Measurements from ENCODE around the gene TSPAN6. TPM values are rescaled to one million over a fixed set of nuclear protein-coding genes. Genes with fewer than 3 reads are reported as not detected.

Gene TSPAN6
- total and polyA plus RNA-seq, 2 of the 4 experiments (the other 2 are of a cell fraction), result 16.1 to 20.1 TPM

- Histone ChIP-seq H3K79me1 (ENCODE audit: low read depth in 1 of 2, low read length in 2 of 2) (no peaks in the 10 kb centered on the region), H2BK120ac (ENCODE audit: low read depth, low read length) (no peak overlapping the region), H3K9me1 (ENCODE audit: insufficient read depth, low read length) (no peaks in the 10 kb centered on the region), H2AK9ac (replicated peaks; ENCODE audit: low read depth, low read length, poor library complexity) (no peak overlapping the region), H4K20me1 (ENCODE audit: insufficient read depth, low read length) (no peaks in the 10 kb centered on the region), H4K8ac (ENCODE audit: low read depth in 2 of 2, low read length in 2 of 2) (no peak overlapping the region), H3K27me3 (ENCODE audit: control insufficient read depth, insufficient read depth, low read length) (no peaks in the 10 kb centered on the region; the same call in 1 of the 2 replicates), H3K9ac (ENCODE audit: low read depth, low read length) (no peak overlapping the region), H3K23ac (ENCODE audit: low read depth, low read length) (no peak overlapping the region), H2BK15ac (ENCODE audit: low read depth, low read length) (no peak overlapping the region), H3K4me2 (ENCODE audit: low read depth, low read length) (no peak overlapping the region), H3K18ac (ENCODE audit: low read depth, low read length) (no peak overlapping the region), H2BK20ac (ENCODE audit: low read depth, low read length) (no peak overlapping the region), H4K5ac (ENCODE audit: low read depth, low read length) (no peak overlapping the region), H2BK5ac (ENCODE audit: low read depth, low read length, poor library complexity, severe bottlenecking) (no peak overlapping the region), H3K27ac (ENCODE audit: insufficient read depth, low read length) (no peak overlapping the region), H2AFZ (replicated peaks; ENCODE audit: low read length, poor library complexity) (no peak overlapping the region), H4K91ac (ENCODE audit: insufficient read depth, low read depth, low read length) (no peak overlapping the region), H3K4me1 (ENCODE audit: control insufficient read depth, insufficient read depth, low read length) (peaks cover 2% of the 10 kb centered on the region), H3K36me3 (ENCODE audit: control insufficient read depth, insufficient read depth, low read length) (no peaks in the 10 kb centered on the region), H3K9me3 (ENCODE audit: control insufficient read depth, insufficient read depth, low read length) (no peaks in the 10 kb centered on the region), H3K14ac (replicated peaks; ENCODE audit: low read depth, low read length) (no peak overlapping the region), H3K56ac (ENCODE audit: extremely low read depth, insufficient read depth, low read length) (no peak overlapping the region), H2AK5ac (ENCODE audit: low read depth, low read length) (no peak overlapping the region), H3K4me3 (ENCODE audit: insufficient read depth, low read depth, low read length) (no peak overlapping the region), H3K4ac (ENCODE audit: low read depth, low read length) (no peak overlapping the region)
- BruUV-seq (replicated peaks), result no TSS peak
- no CpG with 5 or more reads among the region's 1 CpG for WGBS, 2 experiments (ENCODE audit: extremely low coverage in 2 of 2, insufficient read length in 1 of 2)
- TF ChIP-seq SMC3 (IDR thresholded peaks at IDR 0.05; ENCODE audit: low read depth, low read length) (no peak), RAD21 (IDR thresholded peaks at IDR 0.05; ENCODE audit: low read length) (no peak), FOS (IDR thresholded peaks at IDR 0.05; ENCODE audit: low read depth, low read length) (no peak), MAZ (IDR thresholded peaks at IDR 0.05; ENCODE audit: borderline replicate concordance, low read depth, low read length) (no peak), CEBPB (IDR thresholded peaks at IDR 0.05; ENCODE audit: low read depth, low read length) (no peak), POLR2A (IDR thresholded peaks at IDR 0.05; ENCODE audit: low read depth, low read length) (no peak), MXI1 (IDR thresholded peaks at IDR 0.05; ENCODE audit: borderline replicate concordance, low read depth, low read length) (no peak), CHD1 (IDR thresholded peaks at IDR 0.05; ENCODE audit: low read depth, low read length) (no peak), RFX5 (IDR thresholded peaks at IDR 0.05; ENCODE audit: low read depth, low read length) (no peak), NFE2L2 (IDR thresholded peaks at IDR 0.05; ENCODE audit: low read depth, low read length) (no peak), RCOR1 (IDR thresholded peaks at IDR 0.05; ENCODE audit: insufficient replicate concordance, low read length) (no peak), MAFK (IDR thresholded peaks at IDR 0.05; ENCODE audit: low read depth, low read length) (no peak), BHLHE40 (IDR thresholded peaks at IDR 0.05; ENCODE audit: low read depth, low read length) (no peak)
- TF ChIP-seq, protein P1, sequence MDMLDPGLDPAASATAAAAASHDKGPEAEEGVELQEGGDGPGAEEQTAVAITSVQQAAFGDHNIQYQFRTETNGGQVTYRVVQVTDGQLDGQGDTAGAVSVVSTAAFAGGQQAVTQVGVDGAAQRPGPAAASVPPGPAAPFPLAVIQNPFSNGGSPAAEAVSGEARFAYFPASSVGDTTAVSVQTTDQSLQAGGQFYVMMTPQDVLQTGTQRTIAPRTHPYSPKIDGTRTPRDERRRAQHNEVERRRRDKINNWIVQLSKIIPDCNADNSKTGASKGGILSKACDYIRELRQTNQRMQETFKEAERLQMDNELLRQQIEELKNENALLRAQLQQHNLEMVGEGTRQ (IDR thresholded peaks at IDR 0.05; ENCODE audit: low read depth, low read length), result no peak
- TF ChIP-seq, protein P2, sequence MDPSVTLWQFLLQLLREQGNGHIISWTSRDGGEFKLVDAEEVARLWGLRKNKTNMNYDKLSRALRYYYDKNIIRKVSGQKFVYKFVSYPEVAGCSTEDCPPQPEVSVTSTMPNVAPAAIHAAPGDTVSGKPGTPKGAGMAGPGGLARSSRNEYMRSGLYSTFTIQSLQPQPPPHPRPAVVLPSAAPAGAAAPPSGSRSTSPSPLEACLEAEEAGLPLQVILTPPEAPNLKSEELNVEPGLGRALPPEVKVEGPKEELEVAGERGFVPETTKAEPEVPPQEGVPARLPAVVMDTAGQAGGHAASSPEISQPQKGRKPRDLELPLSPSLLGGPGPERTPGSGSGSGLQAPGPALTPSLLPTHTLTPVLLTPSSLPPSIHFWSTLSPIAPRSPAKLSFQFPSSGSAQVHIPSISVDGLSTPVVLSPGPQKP (IDR thresholded peaks at IDR 0.05; ENCODE audit: borderline replicate concordance, low read depth, low read length), result no peak
- TF ChIP-seq, protein P3, sequence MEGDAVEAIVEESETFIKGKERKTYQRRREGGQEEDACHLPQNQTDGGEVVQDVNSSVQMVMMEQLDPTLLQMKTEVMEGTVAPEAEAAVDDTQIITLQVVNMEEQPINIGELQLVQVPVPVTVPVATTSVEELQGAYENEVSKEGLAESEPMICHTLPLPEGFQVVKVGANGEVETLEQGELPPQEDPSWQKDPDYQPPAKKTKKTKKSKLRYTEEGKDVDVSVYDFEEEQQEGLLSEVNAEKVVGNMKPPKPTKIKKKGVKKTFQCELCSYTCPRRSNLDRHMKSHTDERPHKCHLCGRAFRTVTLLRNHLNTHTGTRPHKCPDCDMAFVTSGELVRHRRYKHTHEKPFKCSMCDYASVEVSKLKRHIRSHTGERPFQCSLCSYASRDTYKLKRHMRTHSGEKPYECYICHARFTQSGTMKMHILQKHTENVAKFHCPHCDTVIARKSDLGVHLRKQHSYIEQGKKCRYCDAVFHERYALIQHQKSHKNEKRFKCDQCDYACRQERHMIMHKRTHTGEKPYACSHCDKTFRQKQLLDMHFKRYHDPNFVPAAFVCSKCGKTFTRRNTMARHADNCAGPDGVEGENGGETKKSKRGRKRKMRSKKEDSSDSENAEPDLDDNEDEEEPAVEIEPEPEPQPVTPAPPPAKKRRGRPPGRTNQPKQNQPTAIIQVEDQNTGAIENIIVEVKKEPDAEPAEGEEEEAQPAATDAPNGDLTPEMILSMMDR (conservative IDR thresholded peaks at IDR 0.05; ENCODE audit: low read depth, low read length), result no peak
- ChIA-PET CTCF (interaction anchor here (1.2 to 2.7 kb wide), 5 partner anchors 11 to 174 kb away, joined by 4 to 24 read pairs (median 8); no protein-coding TSS in a partner anchor), POLR2A (ENCODE audit: unreplicated experiment) (no interaction called here)
- intact Hi-C loops (cut with micrococcal nuclease) (loop anchor here (1.0 to 10.0 kb wide), 4 partner anchors 82 to 599 kb away; partner anchors contain the start of gene CSTF2), dilution Hi-C loops (cut with HindIII; ENCODE audit: low sequenced_read_pairs, unreplicated experiment) (no loop called here), in situ Hi-C loops (cut with MboI; ENCODE audit: low sequenced_read_pairs) (loop anchor here (5.0 kb wide), 1 partner anchor 81 kb away; no protein-coding TSS in a partner anchor)
- ATAC-seq (ENCODE audit: low read depth) (no peak), DNase-seq (no peak)
These were observed 49.3 kb upstream of the TSPAN6 start for GRCh38 chrX:100685997-100686305.

Measured in IMR-90 (cell line).